ENCODE measurements around the gene KCTD12. TPM values are rescaled to one million over a fixed set of nuclear protein-coding genes. Genes with fewer than 3 reads are reported as not detected.

Gene KCTD12
- 10 to 100 TPM; 12.5 to 80.8 (median 53.8) TPM for total RNA-seq
- polyA plus RNA-seq: 10 to 100 TPM; 12.6 to 35.3 (median 13.0) TPM
- long read RNA-seq, donor 1, full-length matches to known transcripts: 10 of 10 reads
- long read RNA-seq, donor 1, partial matches to known transcripts: 0 of 10 reads
- long read RNA-seq, donor 1, other reads (novel, unspliced or antisense): 0 of 10 reads
- long read RNA-seq, donor 2, full-length matches to known transcripts: 7 of 7 reads
- long read RNA-seq, donor 2, partial matches to known transcripts: 0 of 7 reads
- long read RNA-seq, donor 2, other reads (novel, unspliced or antisense): 0 of 7 reads
- long read RNA-seq, donor 3, full-length matches to known transcripts: 19 of 19 reads
- long read RNA-seq, donor 3, partial matches to known transcripts: 0 of 19 reads
- long read RNA-seq, donor 3, other reads (novel, unspliced or antisense): 0 of 19 reads
- long read RNA-seq, donor 4, full-length matches to known transcripts: 2 of 2 reads
- long read RNA-seq, donor 4, partial matches to known transcripts: 0 of 2 reads
- long read RNA-seq, donor 4, other reads (novel, unspliced or antisense): 0 of 2 reads
- long read RNA-seq, donor 5, full-length matches to known transcripts: 3 of 3 reads
- long read RNA-seq, donor 5, partial matches to known transcripts: 0 of 3 reads
- long read RNA-seq, donor 5, other reads (novel, unspliced or antisense): 0 of 3 reads
- long read RNA-seq, donor 6, full-length matches to known transcripts: 9 of 9 reads
- long read RNA-seq, donor 6, partial matches to known transcripts: 0 of 9 reads
- long read RNA-seq, donor 6, other reads (novel, unspliced or antisense): 0 of 9 reads
- long read RNA-seq, donor 7, full-length matches to known transcripts: 18 of 18 reads
- long read RNA-seq, donor 7, partial matches to known transcripts: 0 of 18 reads
- long read RNA-seq, donor 7, other reads (novel, unspliced or antisense): 0 of 18 reads
- long read RNA-seq, donor 8, full-length matches to known transcripts: 14 of 14 reads
- long read RNA-seq, donor 8, partial matches to known transcripts: 0 of 14 reads
- long read RNA-seq, donor 8, other reads (novel, unspliced or antisense): 0 of 14 reads
- long read RNA-seq, donor 9, full-length matches to known transcripts: 28 of 28 reads
- long read RNA-seq, donor 9, partial matches to known transcripts: 0 of 28 reads
- long read RNA-seq, donor 9, other reads (novel, unspliced or antisense): 0 of 28 reads
- long read RNA-seq, donor 10, full-length matches to known transcripts: 9 of 9 reads
- long read RNA-seq, donor 10, partial matches to known transcripts: 0 of 9 reads
- long read RNA-seq, donor 10, other reads (novel, unspliced or antisense): 0 of 9 reads

GRCh38 chr13:76886292-76887075 lies at the start of gene KCTD12:
Gene KCTD12 (minus strand): TSS chr13:76886405. CDS start chr13:76886148, 257 bp downstream.
- intact Hi-C loops (cut with DNase I): no loop called here

GRCh38 chr13:76934671-76935070 lies 48.5 kb upstream of the KCTD12 start:
- no peak overlapping the region for H3K27ac ChIP-seq
- no peaks in the 10 kb centered on the region for H3K27me3 ChIP-seq
- no peaks in the 10 kb centered on the region for H3K36me3 ChIP-seq (replicated peaks in 1 of 2)
- WGBS, 4 donors: 89 to 97% (median 96%) methylated on average over 1 of the region's 1 CpG
- no peak for TF ChIP-seq CTCF (IDR thresholded peaks at IDR 0.05)
- DNase-seq: no peak
- H3K4me3 ChIP-seq: no peak overlapping the region
- intact Hi-C loops (cut with DNase I): no loop called here
- H3K4me1 ChIP-seq (replicated peaks in 1 of 2): no peaks in the 10 kb centered on the region
- no peaks in the 10 kb centered on the region for H3K9me3 ChIP-seq (replicated peaks in 1 of 3)

More at GRCh38 chr13:76886292-76887075, at the start of gene KCTD12:
- no peaks in the 10 kb centered on the region for H3K9me3 ChIP-seq (replicated peaks in 1 of 3)
- DNase-seq: peak; percentile 77 to 93 (median 82)
- H3K36me3 ChIP-seq (replicated peaks in 1 of 2): no peaks in the 10 kb centered on the region
- TF ChIP-seq POLR2A (IDR thresholded peaks at IDR 0.05): peak; percentile 78 to 92
- peak in 3 of 6 experiments; percentile 25 to 48 (median 44) for TF ChIP-seq CTCF (IDR thresholded peaks at IDR 0.05)
- H3K27me3 ChIP-seq: no peaks in the 10 kb centered on the region
- peaks cover 3 to 25% of the 10 kb centered on the region in 2 donors for H3K4me1 ChIP-seq (replicated peaks in 1 of 2)
- peak within 1 kb of the TSS; percentile 36 to 60 (median 46) for H3K4me3 ChIP-seq
- 0% methylated on average over 21 to 83 of the region's 83 CpGs for WGBS, 4 donors
- peak within 1 kb of the TSS; percentile 44 to 91 (median 78) for H3K27ac ChIP-seq

- no peaks in the 10 kb centered on the region for H3K4me1 ChIP-seq (replicated peaks in 1 of 2)
- no peak overlapping the region for H3K4me3 ChIP-seq
- no peak for DNase-seq
- H3K27ac ChIP-seq: no peak overlapping the region
- WGBS, 4 donors: 73 to 77% (median 75%) methylated on average over 4 of the region's 4 CpGs
- no peak for TF ChIP-seq CTCF (IDR thresholded peaks at IDR 0.05)
- no peak for TF ChIP-seq POLR2A (IDR thresholded peaks at IDR 0.05)
- no peaks in the 10 kb centered on the region for H3K9me3 ChIP-seq (replicated peaks in 1 of 3)
- H3K27me3 ChIP-seq: no peaks in the 10 kb centered on the region
- no peaks in the 10 kb centered on the region for H3K36me3 ChIP-seq (replicated peaks in 1 of 2)
- intact Hi-C loops (cut with DNase I): no loop called here
Measured at GRCh38 chr13:76932076-76932475, 45.9 kb upstream of the KCTD12 start.
